MM.1S (cell line): ENCODE data around the gene CBLB.
A peak's percentile ranks its signal among the peaks of the same experiment; 100 is the strongest.
"Not testable (repeated sequence)": the region's sequence is repeated elsewhere in the genome, so short reads cannot be mapped to it uniquely, and the experiment has no call there.

Source experiments
- DNase-seq: peaks from one replicate; pipeline ENCODE4 v3.0.0-alpha.2; 2015
- H2AFZ ChIP-seq: fragments of 300-600 bp; sonication (generic); 2 replicates; pipeline ENCODE4 v1.6.0; 2016; ENCODE audit warnings: antibody characterized with exemption, low read length
- H3F3A ChIP-seq: fragments of 300-600 bp; sonication (generic); 2 replicates; pipeline ENCODE4 v1.6.1; 2016; ENCODE audit warnings: mild to moderate bottlenecking, antibody characterized with exemption, low read length, moderate library complexity, mixed read lengths; ENCODE audit not compliant: insufficient read depth
- H3K27ac ChIP-seq: fragments of 300-600 bp; sonication (generic); 2 replicates; pipeline ENCODE4 v1.5.1; 2016; ENCODE audit warnings: mild to moderate bottlenecking, low read length
- H3K27me3 ChIP-seq: fragments of 300-600 bp; sonication (generic); replicated peaks from 2 replicates; pipeline ENCODE4 v1.6.0; 2016; ENCODE audit warnings: low read length; ENCODE audit not compliant: insufficient read depth
- H3K36me3 ChIP-seq: fragments of 300-600 bp; sonication (generic); replicated peaks from 2 replicates; pipeline ENCODE4 v1.6.1; 2016; ENCODE audit warnings: mild to moderate bottlenecking, low read length, mixed read lengths; ENCODE audit not compliant: insufficient read depth
- H3K4me1 ChIP-seq: fragments of 300-600 bp; sonication (generic); 2 replicates; pipeline ENCODE4 v1.6.1; 2016; ENCODE audit warnings: low read length, mixed read lengths
- H3K4me2 ChIP-seq: fragments of 300-600 bp; sonication (generic); 2 replicates; pipeline ENCODE4 v1.6.0; 2016; ENCODE audit warnings: low read depth, low read length
- H3K4me3 ChIP-seq: fragments of 300-600 bp; sonication (generic); 2 replicates; pipeline ENCODE4 v1.5.1; 2016; ENCODE audit warnings: low read length, mixed read lengths
- H3K79me2 ChIP-seq: fragments of 300-600 bp; sonication (generic); 2 replicates; pipeline ENCODE4 v1.6.1; 2016; ENCODE audit warnings: mixed run types, low read length, mixed read lengths
- H3K9ac ChIP-seq: fragments of 300-600 bp; sonication (generic); 2 replicates; pipeline ENCODE4 v1.6.1; 2016; ENCODE audit warnings: low read length, mixed read lengths
- H3K9me2 ChIP-seq: fragments of 300-600 bp; sonication (generic); replicated peaks from 2 replicates; pipeline ENCODE4 v1.6.1; 2016; ENCODE audit warnings: mild to moderate bottlenecking, low read length, mixed read lengths; ENCODE audit not compliant: insufficient read depth
- H3K9me3 ChIP-seq: fragments of 300-600 bp; sonication (generic); replicated peaks from 2 replicates; pipeline ENCODE4 v1.6.1; 2016; ENCODE audit warnings: mild to moderate bottlenecking, low read length, mixed read lengths; ENCODE audit not compliant: insufficient read depth
- H4K20me1 ChIP-seq: fragments of 300-600 bp; sonication (generic); 2 replicates; pipeline ENCODE4 v1.6.1; 2016; ENCODE audit warnings: mild to moderate bottlenecking, low read length, moderate library complexity, mixed read lengths; ENCODE audit not compliant: insufficient read depth
- CTCF ChIP-seq: fragments of 300-600 bp; sonication (generic); IDR thresholded peaks from 2 replicates; pipeline ENCODE4 v1.5.1; 2016; ENCODE audit warnings: antibody characterized with exemption, low read length, mixed read lengths
- EZH2 ChIP-seq: fragments of 300-600 bp; sonication (generic); optimal IDR thresholded peaks from 2 replicates; pipeline ENCODE3; 2017; ENCODE audit warnings: low read depth, mild to moderate bottlenecking, antibody characterized with exemption, low read length, mixed read lengths
- EZH2phosphoT487 ChIP-seq: fragments of 300-600 bp; sonication (generic); IDR thresholded peaks from 2 replicates; pipeline ENCODE4 v1.6.1; 2018; ENCODE audit warnings: antibody characterized with exemption, low read length

Gene CBLB

GRCh38 chr3:105729667-105730066 is 139.1 kb downstream of the CBLB start:
- Histone ChIP-seq H3F3A (no peaks in the 10 kb centered on the region), H2AFZ (no peak overlapping the region), H3K36me3 (no peaks in the 10 kb centered on the region), H3K4me1 (no peaks in the 10 kb centered on the region), H3K4me3 (no peak overlapping the region), H3K9me2 (no peaks in the 10 kb centered on the region), H3K9me3 (no peaks in the 10 kb centered on the region), H3K27me3 (no peaks in the 10 kb centered on the region), H4K20me1 (no peaks in the 10 kb centered on the region), H3K4me2 (no peak overlapping the region), H3K9ac (no peak overlapping the region), H3K79me2 (no peaks in the 10 kb centered on the region), H3K27ac (no peak overlapping the region)
- no peak for DNase-seq
- TF ChIP-seq EZH2 (no peak), CTCF (no peak), EZH2phosphoT487 (no peak)

- no peak for DNase-seq
- H3K9me3 ChIP-seq = no peaks in the 10 kb centered on the region
- no peak overlapping the region for H3K4me3 ChIP-seq
- no peaks in the 10 kb centered on the region for H3K79me2 ChIP-seq
- H3K4me1 ChIP-seq = no peaks in the 10 kb centered on the region
- no peaks in the 10 kb centered on the region for H3K9me2 ChIP-seq
- H3K36me3 ChIP-seq = no peaks in the 10 kb centered on the region
- no peak overlapping the region for H3K4me2 ChIP-seq
- H2AFZ ChIP-seq = no peak overlapping the region
- H3K9ac ChIP-seq = no peak overlapping the region
- TF ChIP-seq EZH2 (no peak), EZH2phosphoT487 (no peak), CTCF (no peak)
- H3F3A ChIP-seq = no peaks in the 10 kb centered on the region
- no peaks in the 10 kb centered on the region for H3K27me3 ChIP-seq
- H4K20me1 ChIP-seq = no peaks in the 10 kb centered on the region
- H3K27ac ChIP-seq = no peak overlapping the region
Observed at GRCh38 chr3:105728771-105729312, 140.0 kb downstream of the CBLB start.

- DNase-seq, H3K4me1 ChIP-seq, H3K79me2 ChIP-seq, H3F3A ChIP-seq, H4K20me1 ChIP-seq, H3K4me3 ChIP-seq, H3K27me3 ChIP-seq, H3K36me3 ChIP-seq, H3K27ac ChIP-seq, H3K4me2 ChIP-seq, H3K9ac ChIP-seq, H2AFZ ChIP-seq, H3K9me2 ChIP-seq, H3K9me3 ChIP-seq: not testable (repeated sequence)
Observed at GRCh38 chr3:105727036-105727435, 141.8 kb downstream of the CBLB start.

GRCh38 chr3:105722943-105723556 is 145.8 kb downstream of the CBLB start:
- Histone ChIP-seq H3K79me2 (no peaks in the 10 kb centered on the region), H3K9ac (no peak overlapping the region), H3K4me1 (peaks cover 6% of the 10 kb centered on the region; the same call in 1 of the 2 replicates), H3K27me3 (no peaks in the 10 kb centered on the region), H3K4me3 (no peak overlapping the region), H3K9me3 (no peaks in the 10 kb centered on the region), H3K36me3 (no peaks in the 10 kb centered on the region), H3K27ac (no peak overlapping the region), H4K20me1 (no peaks in the 10 kb centered on the region), H2AFZ (no peak overlapping the region), H3K9me2 (no peaks in the 10 kb centered on the region), H3K4me2 (0 out of 2 replicates have a peak overlapping the region, but pooled peaks have one; percentile 1), H3F3A (no peaks in the 10 kb centered on the region)
- TF ChIP-seq EZH2 (no peak), EZH2phosphoT487 (no peak), CTCF (no peak)
- peak; percentile 65 for DNase-seq
